Colonic mucosa (tissue), 4 donors: Measurements from ENCODE around the gene LAMTOR2. TPM values are rescaled to one million over a fixed set of nuclear protein-coding genes. Genes with fewer than 3 reads are reported as not detected.

ENCODE experiments used
- DNase-seq: peaks from one replicate; pipeline ENCODE4 v3.0.0-alpha.2; 2020
- H3K27ac ChIP-seq: fragments of 200-600 bp; one replicate; pipeline ENCODE4 v1.8.0; 2021
- H3K27me3 ChIP-seq: fragments of 200-600 bp; one replicate; pipeline ENCODE4 v1.8.0; 2021
- H3K36me3 ChIP-seq: fragments of 200-600 bp; one replicate; pipeline ENCODE4 v1.8.0; 2021
- H3K4me1 ChIP-seq: fragments of 200-600 bp; one replicate; pipeline ENCODE4 v1.8.0; 2021; ENCODE audit warnings: mild to moderate bottlenecking
- H3K4me3 ChIP-seq: fragments of 200-600 bp; one replicate; pipeline ENCODE4 v1.8.0; 2021
- H3K9ac ChIP-seq, 2 donors: one replicate each; pipeline ENCODE4 v1.7.0; 2013; ENCODE audit warnings: control low read depth in 2 of 2, low read depth in 2 of 2, low read length in 2 of 2
- H3K9me3 ChIP-seq: fragments of 200-600 bp; one replicate; pipeline ENCODE4 v1.8.0; 2021
- intact Hi-C: fragments of 100-400 bp; cut with DNase I; formaldehyde crosslinking; loops from one replicate; pipeline ENCODE4 v1.14.1; 2022
- total RNA-seq, 2 donors: library from RNA; stranded (reverse); fragmentation: NEBNext Ultra II Directional in 1 of 2; extraction: Animal tissue kit (Norgen Biotek cat#: 25700) in 1 of 2; gene quantifications; one replicate each; pipeline ENCODE4 v1.2.1, GENCODE V29; 2021
- TF ChIP-seq, protein P1 (sequence below): fragments of 200-600 bp; IDR thresholded peaks from one replicate; pipeline ENCODE4 v1.8.0; 2022; ENCODE audit warnings: antibody characterized with exemption, mild to moderate bottlenecking
- donor health status: healthy.
- donor health status: DM: no; HTN: no; CAD: no.
- donor health status: DM: no; HTN: no; CAD: no.

LAMTOR2 gene
- total RNA-seq, 2 donors from 2014 or later = 69.4 to 83.9 TPM

DNA sequence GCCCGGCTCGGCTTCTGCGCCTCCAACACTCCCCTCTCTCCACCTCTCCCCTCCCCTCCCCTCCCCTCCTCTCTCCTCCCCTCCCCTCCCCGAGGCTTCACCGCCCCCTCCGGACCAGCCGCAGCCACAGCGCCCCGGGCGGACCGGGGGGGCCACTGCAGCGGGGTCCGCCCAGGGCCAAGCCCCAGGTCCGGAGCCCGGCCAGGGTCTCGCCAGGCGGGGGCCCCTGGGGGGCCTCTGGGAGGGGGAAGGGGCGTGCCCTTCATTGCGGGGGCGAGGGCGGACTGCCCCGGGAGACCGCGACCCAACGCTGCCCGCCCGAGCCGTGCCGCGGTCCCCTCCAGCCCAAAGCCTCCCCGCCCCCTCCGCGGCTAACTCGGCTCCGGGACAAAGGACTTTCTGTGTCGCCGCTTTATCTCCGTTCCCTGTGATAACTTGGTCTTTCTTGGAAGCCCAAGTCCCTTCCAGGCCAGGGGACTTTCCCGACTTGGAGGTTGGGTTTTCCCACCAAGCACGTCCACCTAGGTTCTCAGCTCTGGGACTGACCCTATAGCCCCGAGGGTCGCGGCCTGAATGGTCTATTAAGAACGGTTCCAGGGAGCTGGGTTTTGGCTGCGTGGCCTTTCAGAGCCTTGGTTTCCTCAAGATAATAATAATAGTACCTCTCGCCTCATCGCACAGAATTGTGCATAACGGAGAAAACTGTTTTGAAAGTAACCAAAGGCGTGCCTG is 648 bp upstream of the LAMTOR2 start, which contains the start of gene UBQLN4:
Gene UBQLN4 (minus strand): TSS at position 31 of the 732 bp plus-strand sequence. CDS start 97 bp downstream, outside the sequence.
- intact Hi-C loops = no loop called here
- no peaks in the 10 kb centered on the region for H3K9me3 ChIP-seq
- TF ChIP-seq, protein P1, sequence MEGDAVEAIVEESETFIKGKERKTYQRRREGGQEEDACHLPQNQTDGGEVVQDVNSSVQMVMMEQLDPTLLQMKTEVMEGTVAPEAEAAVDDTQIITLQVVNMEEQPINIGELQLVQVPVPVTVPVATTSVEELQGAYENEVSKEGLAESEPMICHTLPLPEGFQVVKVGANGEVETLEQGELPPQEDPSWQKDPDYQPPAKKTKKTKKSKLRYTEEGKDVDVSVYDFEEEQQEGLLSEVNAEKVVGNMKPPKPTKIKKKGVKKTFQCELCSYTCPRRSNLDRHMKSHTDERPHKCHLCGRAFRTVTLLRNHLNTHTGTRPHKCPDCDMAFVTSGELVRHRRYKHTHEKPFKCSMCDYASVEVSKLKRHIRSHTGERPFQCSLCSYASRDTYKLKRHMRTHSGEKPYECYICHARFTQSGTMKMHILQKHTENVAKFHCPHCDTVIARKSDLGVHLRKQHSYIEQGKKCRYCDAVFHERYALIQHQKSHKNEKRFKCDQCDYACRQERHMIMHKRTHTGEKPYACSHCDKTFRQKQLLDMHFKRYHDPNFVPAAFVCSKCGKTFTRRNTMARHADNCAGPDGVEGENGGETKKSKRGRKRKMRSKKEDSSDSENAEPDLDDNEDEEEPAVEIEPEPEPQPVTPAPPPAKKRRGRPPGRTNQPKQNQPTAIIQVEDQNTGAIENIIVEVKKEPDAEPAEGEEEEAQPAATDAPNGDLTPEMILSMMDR = peak; percentile 48

DNA sequence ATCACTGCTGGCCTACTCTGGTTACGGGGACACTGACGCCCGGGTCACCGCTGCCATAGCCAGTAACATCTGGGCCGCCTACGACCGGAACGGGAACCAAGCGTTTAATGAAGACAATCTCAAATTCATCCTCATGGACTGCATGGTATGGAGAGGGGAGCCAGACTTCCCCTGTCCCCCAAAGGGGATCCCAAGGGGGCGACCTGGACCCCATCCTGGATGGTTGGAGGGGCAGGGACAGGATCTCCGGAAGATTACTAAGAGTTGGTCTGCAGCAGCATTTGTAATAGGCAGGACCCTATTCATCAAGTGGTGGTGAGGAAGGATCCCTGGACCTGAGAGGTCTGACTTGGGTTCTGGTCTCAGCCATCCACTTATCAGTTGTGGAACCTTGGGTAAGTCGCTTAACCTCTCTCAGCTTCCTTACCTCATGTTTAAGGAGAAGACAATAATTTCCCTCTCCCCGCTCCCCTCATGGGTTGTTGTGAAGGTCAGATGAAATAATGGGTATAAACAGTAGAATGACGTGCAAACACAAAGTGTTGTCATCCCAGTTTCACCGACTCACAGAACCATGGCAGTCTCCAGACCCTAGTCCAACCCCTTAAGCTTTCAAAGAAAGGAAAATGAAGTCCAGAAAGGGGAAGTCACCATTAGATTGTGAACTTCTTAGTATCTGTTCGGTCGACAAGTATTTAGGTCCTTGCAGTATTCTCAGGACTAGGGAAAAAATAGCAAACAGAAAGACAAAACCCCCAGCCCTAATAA is 883 bp downstream of the LAMTOR2 start:
- no peaks in the 10 kb centered on the region for H3K36me3 ChIP-seq
- DNase-seq = no peak
- H3K9ac ChIP-seq = peak overlapping the region; percentile 56 to 84
- H3K27me3 ChIP-seq = no peaks in the 10 kb centered on the region
- no peaks in the 10 kb centered on the region for H3K9me3 ChIP-seq
- intact Hi-C loops = no loop called here
- peak overlapping the region; percentile 98 for H3K4me3 ChIP-seq
- TF ChIP-seq, protein P1 = no peak
- peaks cover 8% of the 10 kb centered on the region for H3K4me1 ChIP-seq
- H3K27ac ChIP-seq = peak overlapping the region; percentile 97

More for the DNA sequence above, 648 bp upstream of the LAMTOR2 start, which contains the start of gene UBQLN4:
- peak within 1 kb of the TSS; percentile 98 for H3K4me3 ChIP-seq
- DNase-seq = peak; percentile 87
- H3K27ac ChIP-seq = peak within 1 kb of the TSS; percentile 97
- peak within 1 kb of the TSS; percentile 76 to 84 for H3K9ac ChIP-seq
- H3K27me3 ChIP-seq = no peaks in the 10 kb centered on the region
- H3K36me3 ChIP-seq = no peaks in the 10 kb centered on the region
- peaks cover 8% of the 10 kb centered on the region for H3K4me1 ChIP-seq

DNA sequence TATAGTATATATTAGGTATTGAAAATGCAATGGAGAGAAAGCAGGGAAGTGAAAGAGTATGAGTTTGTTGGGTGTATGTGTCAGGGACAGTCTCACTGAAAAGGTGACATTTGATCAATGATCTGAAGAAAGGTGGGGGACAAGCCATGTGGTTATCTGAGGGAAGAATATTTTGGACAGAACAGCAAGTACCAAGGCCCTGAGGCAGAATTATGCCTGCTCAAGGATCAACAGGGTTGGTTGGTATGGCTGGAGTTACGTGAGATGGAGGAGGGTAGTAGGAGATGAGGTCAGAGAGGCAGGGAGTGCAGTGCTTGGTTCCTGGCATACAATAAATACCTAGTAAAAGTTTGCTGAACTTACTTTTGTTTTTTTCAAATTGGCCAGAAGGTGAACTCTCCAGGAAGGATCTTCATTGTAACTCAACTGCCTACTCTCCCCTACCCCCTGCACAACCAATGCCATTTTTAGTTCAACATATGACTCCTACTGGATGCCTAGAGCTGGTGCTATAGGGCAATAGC is 1.8 kb downstream of the LAMTOR2 start:
- H3K27me3 ChIP-seq = no peaks in the 10 kb centered on the region
- DNase-seq = no peak
- intact Hi-C loops = no loop called here
- no peaks in the 10 kb centered on the region for H3K36me3 ChIP-seq
- no peak overlapping the region for H3K9ac ChIP-seq
- TF ChIP-seq, protein P1 = no peak
- no peak overlapping the region for H3K4me3 ChIP-seq
- no peaks in the 10 kb centered on the region for H3K9me3 ChIP-seq
- no peak overlapping the region for H3K27ac ChIP-seq
- peaks cover 8% of the 10 kb centered on the region for H3K4me1 ChIP-seq

DNA sequence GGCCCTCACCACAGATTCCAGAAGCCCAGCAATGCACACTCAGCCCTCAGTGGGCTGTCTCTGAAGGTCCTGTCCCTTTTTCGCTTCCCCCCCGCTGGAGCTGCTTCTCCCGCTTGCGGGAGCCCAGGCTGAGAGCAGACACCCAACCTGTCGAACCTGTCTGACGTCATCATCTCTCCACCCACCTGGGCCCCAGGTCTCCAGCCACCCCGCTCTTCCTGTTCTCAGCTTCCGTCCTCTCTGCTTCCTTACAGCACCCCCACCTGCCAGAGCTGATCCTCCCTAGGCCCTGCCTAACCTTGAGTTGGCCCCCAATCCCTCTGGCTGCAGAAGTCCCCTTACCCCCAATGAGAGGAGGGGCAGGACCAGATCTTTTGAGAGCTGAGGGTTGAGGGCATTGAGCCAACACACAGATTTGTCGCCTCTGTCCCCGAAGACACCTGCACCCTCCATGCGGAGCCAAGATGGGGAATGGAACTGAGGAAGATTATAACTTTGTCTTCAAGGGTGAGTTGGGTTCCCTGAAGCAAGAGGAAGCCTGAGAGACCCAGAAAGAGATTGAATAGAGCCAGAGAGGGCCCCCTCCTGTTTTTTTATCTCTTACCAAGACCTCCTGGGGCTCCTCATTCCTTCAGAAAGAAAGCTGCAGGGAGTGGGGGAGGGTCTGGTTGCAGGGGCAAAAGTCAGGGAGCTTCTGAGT is 6.5 kb downstream of the LAMTOR2 start, which contains the start of gene RAB25:
Gene RAB25 (plus strand): TSS at position 224 of the 700 bp plus-strand sequence. CDS start 241 bp downstream, at position 465.
- Histone ChIP-seq H3K9ac (peak within 1 kb of the TSS; percentile 38 to 82), H3K27ac (peak within 1 kb of the TSS; percentile 84), H3K9me3 (no peaks in the 10 kb centered on the region), H3K4me1 (no peaks in the 10 kb centered on the region), H3K36me3 (no peaks in the 10 kb centered on the region), H3K27me3 (no peaks in the 10 kb centered on the region), H3K4me3 (peak within 1 kb of the TSS; percentile 48)
- intact Hi-C loops = no loop called here
- peak; percentile 92 for DNase-seq
- TF ChIP-seq, protein P1 = no peak

DNA sequence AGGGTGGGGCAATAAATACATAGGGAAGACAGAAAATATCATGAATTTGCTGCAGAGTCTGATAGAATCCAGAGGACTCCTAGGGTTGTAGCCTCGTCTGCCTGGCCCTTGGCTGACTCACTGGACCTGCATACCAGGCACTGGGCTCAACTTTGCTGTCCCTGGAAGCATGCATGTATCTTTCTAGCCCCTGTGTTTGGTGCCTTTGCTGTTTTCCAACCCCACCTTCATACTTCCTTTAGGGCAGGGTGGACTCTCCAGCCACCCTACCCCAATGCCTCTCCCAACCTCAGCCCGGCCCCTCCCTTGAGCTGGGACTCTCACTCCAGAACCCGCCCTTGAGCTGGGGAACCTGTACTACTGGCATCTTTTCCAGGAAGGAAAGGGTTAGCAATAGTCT is 7.6 kb downstream of the LAMTOR2 start:
- TF ChIP-seq, protein P1 = no peak
- Histone ChIP-seq H3K4me3 (peak overlapping the region; percentile 48), H3K27me3 (no peaks in the 10 kb centered on the region), H3K4me1 (no peaks in the 10 kb centered on the region), H3K9ac (peak overlapping the region; percentile 38 to 82), H3K27ac (peak overlapping the region; percentile 84), H3K9me3 (no peaks in the 10 kb centered on the region), H3K36me3 (no peaks in the 10 kb centered on the region)
- DNase-seq = peak; percentile 81
- intact Hi-C loops = no loop called here
